H1 (cell line): ENCODE results near the gene SAMD14. TPM values are rescaled to one million over a fixed set of nuclear protein-coding genes. Genes with fewer than 3 reads are reported as not detected.

ENCODE experiments used
- CTCF ChIA-PET: fragments of 300-600 bp; sonication (Branson Sonifier 250); formaldehyde crosslinking; loops from one replicate; lab custom pipeline; 2021; ENCODE audit not compliant: partially characterized antibody; lab: Charles Lee
- POLR2A ChIA-PET: fragments of 300-600 bp; sonication (Branson Sonifier 250); formaldehyde crosslinking; loops from one replicate; lab custom pipeline; 2021; ENCODE audit warnings: inconsistent platforms; ENCODE audit not compliant: partially characterized antibody; lab: Charles Lee
- DNase-seq, 2 experiments: peaks; one replicate each; pipeline versions ENCODE4 v3.0.0 to v3.0.0-alpha.2; 2010 to 2022; ENCODE audit warnings: low spot score in 2 of 2, low read depth in 1 of 2, mixed read lengths in 1 of 2
- FAIRE-seq: peaks from 2 replicates; lab custom pipeline; 2011; peaks lifted over from hg19 to GRCh38; lab: Jason Lieb, UNC
- H2AFZ ChIP-seq: 2 replicates; pipeline ENCODE4 v1.8.1; 2012; ENCODE audit warnings: low read length, inconsistent platforms
- H2AK5ac ChIP-seq: 2 replicates; pipeline ENCODE4 v1.6.1; 2013; ENCODE audit warnings: low read depth, low read length
- H2BK120ac ChIP-seq: replicated peaks from 2 replicates; pipeline ENCODE3; 2013; ENCODE audit warnings: low read depth, low read length, inconsistent platforms
- H2BK12ac ChIP-seq: 2 replicates; pipeline ENCODE4 v1.6.1; 2013; ENCODE audit warnings: low read depth, low read length
- H2BK15ac ChIP-seq: 2 replicates; pipeline ENCODE4 v1.6.1; 2013; ENCODE audit warnings: low read length
- H2BK20ac ChIP-seq: 2 replicates; pipeline ENCODE4 v1.6.1; 2013; ENCODE audit warnings: low read length
- H2BK5ac ChIP-seq: 2 replicates; pipeline ENCODE4 v1.6.1; 2013; ENCODE audit warnings: low read depth, low read length
- H3K14ac ChIP-seq: 2 replicates; pipeline ENCODE4 v1.6.1; 2013; ENCODE audit warnings: inconsistent platforms; ENCODE audit not compliant: insufficient read length
- H3K18ac ChIP-seq: 2 replicates; pipeline ENCODE4 v1.6.1; 2013; ENCODE audit warnings: low read length; ENCODE audit errors: extremely low read depth
- H3K23ac ChIP-seq: 2 replicates; pipeline ENCODE4 v1.6.1; 2013; ENCODE audit warnings: inconsistent platforms; ENCODE audit not compliant: insufficient read length
- H3K23me2 ChIP-seq: 2 replicates; pipeline ENCODE4 v1.6.1; 2013; ENCODE audit warnings: low read depth, low read length
- H3K27ac ChIP-seq: 2 replicates; pipeline ENCODE4 v1.6.1; 2011; ENCODE audit warnings: low read depth, low read length, inconsistent platforms
- H3K27me3 ChIP-seq, 4 experiments: replicated peaks in 1 of 4; 1 replicate in 1 of 4; 2 replicates in 3 of 4; pipeline versions ENCODE4 v1.6.1 to v1.8.1; 2011 to 2013; ENCODE audit warnings: low read length in 3 of 4, mild to moderate bottlenecking in 3 of 4, inconsistent platforms in 2 of 4, mixed read lengths in 2 of 4, moderate library complexity in 1 of 4; ENCODE audit not compliant: control insufficient read depth in 3 of 4, insufficient read depth in 3 of 4; ENCODE audit errors: extremely low read depth in 1 of 4
- H3K36me3 ChIP-seq, 4 experiments: 2 replicates each; pipeline versions ENCODE4 v1.6.1 to v1.8.1; 2011 to 2013; ENCODE audit warnings: mild to moderate bottlenecking in 4 of 4, low read length in 3 of 4, moderate library complexity in 2 of 4, control low read depth in 1 of 4, inconsistent platforms in 1 of 4; ENCODE audit not compliant: insufficient read depth in 4 of 4, control insufficient read depth in 2 of 4
- H3K4ac ChIP-seq: replicated peaks from 2 replicates; pipeline ENCODE3; 2013; ENCODE audit warnings: low read length, low read depth, mixed read lengths, inconsistent platforms; ENCODE audit not compliant: insufficient read length
- H3K4me1 ChIP-seq, 4 experiments: replicated peaks in 1 of 4; 1 replicate in 1 of 4; 2 replicates in 3 of 4; pipeline versions ENCODE4 v1.6.1 to v1.8.1; 2011 to 2013; ENCODE audit warnings: low read length in 3 of 4, inconsistent platforms in 2 of 4, mixed read lengths in 1 of 4; ENCODE audit not compliant: insufficient read depth in 4 of 4, control insufficient read depth in 3 of 4
- H3K4me2 ChIP-seq, 2 experiments: 2 replicates each; pipeline versions ENCODE4 v1.6.1 to v1.8.1; 2011 to 2013; ENCODE audit warnings: low read depth in 2 of 2, low read length in 2 of 2, control low read depth in 1 of 2, inconsistent platforms in 1 of 2, mild to moderate bottlenecking in 1 of 2; ENCODE audit not compliant: insufficient read depth in 1 of 2
- H3K4me3 ChIP-seq, 4 experiments: fragments of 200-600, 300-600 bp in 1 of 4; sonication (generic), shearing (Covaris generic), sonication (Bioruptor Twin) in 1 of 4; 2 replicates each; pipeline versions ENCODE4 v1.5.1 to v1.8.1; 2011 to 2016; ENCODE audit warnings: low read length in 4 of 4, low read depth in 3 of 4, control low read depth in 2 of 4, inconsistent platforms in 2 of 4, mild to moderate bottlenecking in 2 of 4, mixed read lengths in 1 of 4, moderate library complexity in 1 of 4; ENCODE audit not compliant: insufficient read depth in 2 of 4; ENCODE audit errors: extremely low read depth in 1 of 4
- H3K56ac ChIP-seq: replicated peaks from 2 replicates; pipeline ENCODE3; 2013; ENCODE audit warnings: low read depth, mild to moderate bottlenecking, mixed read lengths, low read length, inconsistent platforms; ENCODE audit not compliant: insufficient read length
- H3K79me1 ChIP-seq: 2 replicates; pipeline ENCODE4 v1.6.1; 2013; ENCODE audit warnings: low read depth, low read length, control low read depth
- H3K79me2 ChIP-seq, 2 experiments: 2 replicates each; pipeline versions ENCODE4 v1.6.1 to v1.8.1; 2012 to 2013; ENCODE audit warnings: low read length in 2 of 2, mild to moderate bottlenecking in 2 of 2, inconsistent platforms in 1 of 2; ENCODE audit not compliant: insufficient read depth in 2 of 2, control insufficient read depth in 1 of 2
- H3K9ac ChIP-seq, 4 experiments: replicated peaks in 1 of 4; 1 replicate in 1 of 4; 2 replicates in 3 of 4; pipeline versions ENCODE4 v1.6.1 to v1.8.1; 2011 to 2013; ENCODE audit warnings: low read depth in 3 of 4, low read length in 3 of 4, control low read depth in 2 of 4, mild to moderate bottlenecking in 2 of 4, moderate library complexity in 2 of 4, inconsistent platforms in 1 of 4; ENCODE audit errors: extremely low read depth in 1 of 4
- H3K9me3 ChIP-seq, 2 experiments: 2 replicates each; pipeline versions ENCODE4 v1.6.1 to v1.8.1; 2012 to 2013; ENCODE audit warnings: mild to moderate bottlenecking in 2 of 2, moderate library complexity in 2 of 2, control low read depth in 1 of 2, inconsistent platforms in 1 of 2, low read depth in 1 of 2, low read length in 1 of 2, mixed read lengths in 1 of 2; ENCODE audit not compliant: insufficient read depth in 2 of 2
- H4K20me1 ChIP-seq, 2 experiments: replicated peaks in 1 of 2; 2 replicates each; pipeline versions ENCODE3 to v1.8.1; 2011 to 2013; ENCODE audit warnings: inconsistent platforms in 2 of 2, low read length in 2 of 2, mild to moderate bottlenecking in 1 of 2; ENCODE audit not compliant: insufficient read depth in 2 of 2, control insufficient read depth in 1 of 2
- H4K5ac ChIP-seq: 2 replicates; pipeline ENCODE4 v1.6.1; 2013; ENCODE audit warnings: low read length, low read depth, mixed read lengths, inconsistent platforms; ENCODE audit not compliant: insufficient read length
- H4K8ac ChIP-seq: 2 replicates; pipeline ENCODE4 v1.8.0; 2013; ENCODE audit warnings: mild to moderate bottlenecking, moderate library complexity, low read length, inconsistent platforms; ENCODE audit not compliant: insufficient read depth; ENCODE audit errors: extremely low read depth
- H4K91ac ChIP-seq: replicated peaks from 2 replicates; pipeline ENCODE3; 2013; ENCODE audit warnings: low read length, mixed read lengths, inconsistent platforms; ENCODE audit not compliant: insufficient read length
- CBX8 ChIP-seq: fragments of 300-800, 300-1000 bp; sonication (generic); IDR thresholded peaks from 2 replicates; pipeline ENCODE4 v1.7.1; 2016; ENCODE audit warnings: low read depth, low read length, borderline replicate concordance
- GABPA ChIP-seq: IDR thresholded peaks from 2 replicates; pipeline ENCODE4 v1.6.1; 2011; ENCODE audit warnings: mild to moderate bottlenecking, low read length, moderate library complexity, borderline replicate concordance; ENCODE audit not compliant: insufficient read depth
- GTF2F1 ChIP-seq: IDR thresholded peaks from 2 replicates; pipeline ENCODE4 v1.6.1; 2012; ENCODE audit warnings: low read depth, low read length, improper control_type of control experiment, borderline replicate concordance
- RBBP5 ChIP-seq: IDR thresholded peaks from 2 replicates; pipeline ENCODE4 v1.7.1; 2012; ENCODE audit warnings: low read depth, mild to moderate bottlenecking, inconsistent platforms, low read length, moderate library complexity, borderline replicate concordance
- SP2 ChIP-seq: IDR thresholded peaks from 2 replicates; pipeline ENCODE4 v1.6.1; 2012; ENCODE audit warnings: mild to moderate bottlenecking, low read length, inconsistent platforms
- SUZ12 ChIP-seq: fragments of 200-600 bp; sonication (generic); IDR thresholded peaks from 2 replicates; pipeline ENCODE4 v1.6.1; 2012; ENCODE audit warnings: mild to moderate bottlenecking, inconsistent platforms, low read length, moderate library complexity, mixed read lengths
- WGBS, 2 experiments: shearing (Covaris generic) in 1 of 2; methylation state at CpG; one replicate each; pipeline versions ENCODE4 v1.1.6 to v1.1.7; 2013 to 2015; ENCODE audit warnings: low lambda C conversion rate in 2 of 2, mixed read lengths in 2 of 2, inconsistent platforms in 1 of 2, low coverage in 1 of 2, missing lambda C conversion rate in 1 of 2; ENCODE audit not compliant: insufficient replicate concordance in 2 of 2, insufficient coverage in 1 of 2, insufficient read length in 1 of 2; ENCODE audit errors: extremely low coverage in 1 of 2, missing lambda C conversion rate in 1 of 2; 5-methylcytosine and 5-hydroxymethylcytosine counted together
- polyA plus RNA-seq, 7 experiments: library from polyadenylated mRNA; depleted of rRNA in 3 of 7; stranded (reverse) in 5 of 7; unstranded in 2 of 7; fragments of >200 nt in 5 of 7; fragments of 200-250 nt in 2 of 7; gene quantifications; 1 replicate in 5 of 7; 2 replicates in 1 of 7; 4 replicates in 1 of 7; pipeline versions ENCODE4 v1.2.1 to v1.2.3, GENCODE V29; 2011 to 2013; ENCODE audit warnings: missing spikeins in 2 of 7, mixed read lengths in 2 of 7
- total RNA-seq: library from RNA; stranded (reverse); fragmentation: NEBNext Ultra II Directional; extraction: Animal tissue kit (Norgen Biotek cat#: 25700); gene quantifications from 2 replicates; pipeline ENCODE4 v1.2.1, GENCODE V29; 2021
- TF ChIP-seq, protein P1 (sequence below), 3 experiments: IDR thresholded peaks; 1 replicate in 2 of 3; 2 replicates in 1 of 3; pipeline versions ENCODE4 v1.5.1 to v1.6.1; 2011; ENCODE audit warnings: low read length in 3 of 3, mild to moderate bottlenecking in 3 of 3, inconsistent platforms in 2 of 3, low read depth in 1 of 3, moderate library complexity in 1 of 3; ENCODE audit not compliant: insufficient read depth in 1 of 3; ENCODE audit errors: control extremely low read depth in 1 of 3

The SAMD14 gene
- total and polyA plus RNA-seq, 2 of the 8 experiments (the other 6 are each of a cell fraction or from before 2014, with no cell fraction given): 5.7 to 5.8 TPM

DNA sequence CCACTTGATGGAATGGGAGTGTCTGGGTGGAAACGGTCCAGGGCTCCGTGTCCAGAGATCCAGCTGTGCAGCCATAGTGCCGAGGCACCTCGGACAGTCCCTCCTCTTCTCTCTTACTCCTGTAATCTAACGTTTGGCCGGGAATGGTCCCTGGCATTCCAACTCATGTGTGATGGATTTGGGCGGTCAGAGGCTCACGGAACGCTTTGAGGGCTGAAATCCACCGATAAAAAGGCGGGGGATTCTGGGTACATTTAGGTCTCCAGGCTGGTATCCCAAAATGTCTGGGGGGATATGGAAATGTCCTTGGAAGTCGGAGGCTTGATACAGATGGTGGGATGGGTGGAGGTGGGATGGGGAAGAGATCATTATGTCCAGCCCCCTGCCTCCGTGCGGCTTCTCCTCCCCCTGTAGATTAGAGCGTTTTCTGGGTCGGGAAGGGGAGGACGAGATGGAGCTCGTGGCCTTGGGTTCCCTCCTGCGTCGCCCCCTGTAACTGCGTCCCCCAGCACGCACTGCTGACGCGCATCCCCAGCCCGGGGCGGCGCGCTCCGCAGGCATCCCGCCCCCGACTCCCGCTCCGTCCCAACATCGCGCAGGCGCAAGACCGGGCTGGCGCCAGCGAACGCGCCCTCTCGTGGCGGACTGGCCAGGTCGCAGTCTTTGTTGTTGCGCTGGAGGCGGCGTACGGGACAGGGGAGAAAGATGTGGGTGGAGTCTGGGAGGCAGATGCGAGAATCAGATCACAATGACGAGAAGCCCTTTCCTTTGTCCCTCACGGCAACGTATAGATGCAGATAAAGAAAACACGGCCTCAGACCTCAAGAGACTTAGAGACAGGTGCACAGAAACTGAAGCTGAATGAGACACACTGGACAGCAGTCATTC, 31.3 kb upstream of the SAMD14 start:
- H4K91ac ChIP-seq: peak overlapping the region; percentile 81
- H3K4me2 ChIP-seq: peak overlapping the region; percentile 35 to 88
- peak overlapping the region; percentile 74; the same call in 1 of the 2 replicates for H2BK20ac ChIP-seq
- H2BK120ac ChIP-seq: peak overlapping the region; percentile 52
- H2AK5ac ChIP-seq: no peak overlapping the region
- peak overlapping the region; percentile 2; the same call in 1 of the 2 replicates for H2BK15ac ChIP-seq
- H3K9me3 ChIP-seq: no peaks in the 10 kb centered on the region
- peaks cover 0 to 6% (median 0%) of the 10 kb centered on the region in 4 experiments; a peak in 2 of 7 replicates for H3K27me3 ChIP-seq
- no peaks in the 10 kb centered on the region for H4K20me1 ChIP-seq
- H4K5ac ChIP-seq: peak overlapping the region; percentile 82
- H3K4me1 ChIP-seq: peaks cover 0 to 7% (median 6%) of the 10 kb centered on the region in 4 experiments; a peak in 3 of 7 replicates
- peak overlapping the region; percentile 88 for H3K18ac ChIP-seq
- H3K27ac ChIP-seq: no peak overlapping the region
- H3K4ac ChIP-seq: peak overlapping the region; percentile 71
- no peaks in the 10 kb centered on the region for H3K79me2 ChIP-seq
- WGBS, 2 experiments: 5% methylated on average over 53 of the region's 53 CpGs; no CpG with 5 or more reads in 1 of the 2 experiments
- H3K9ac ChIP-seq: peak overlapping the region in 3 of 4 experiments; percentile 7 to 54 (median 38); a peak in 4 of 7 replicates
- FAIRE-seq (peak; percentile 68), DNase-seq (peak in 1 of 2 experiments; percentile 99)
- H3K23ac ChIP-seq: no peak overlapping the region
- ChIA-PET CTCF (interaction anchor here (0.6 to 2.8 kb wide), 44 partner anchors 8 to 204 kb away, joined by 3 to 55 read pairs (median 5); partner anchors contain the start of genes PPP1R9B, SAMD14 and TMEM92), POLR2A (interaction anchor here (0.9 to 2.7 kb wide), 5 partner anchors 9 to 38 kb away, joined by 3 to 25 read pairs (median 5); no protein-coding TSS in a partner anchor)
- H2AFZ ChIP-seq: peak overlapping the region; percentile 99
- no peak overlapping the region for H3K14ac ChIP-seq
- no peak overlapping the region for H3K56ac ChIP-seq
- no peaks in the 10 kb centered on the region for H3K36me3 ChIP-seq
- peak overlapping the region; percentile 28 to 62 (median 40) for H3K4me3 ChIP-seq
- H3K79me1 ChIP-seq: no peaks in the 10 kb centered on the region
- peak overlapping the region; percentile 96; the same call in 1 of the 2 replicates for H4K8ac ChIP-seq
- peaks cover 8% of the 10 kb centered on the region for H3K23me2 ChIP-seq
- no peak overlapping the region; the same call in 1 of the 2 replicates for H2BK5ac ChIP-seq
- peak overlapping the region; percentile 70; the same call in 1 of the 2 replicates for H2BK12ac ChIP-seq
- peak; percentile 53; the same call in 1 of the 2 replicates for TF ChIP-seq GABPA
- TF ChIP-seq SUZ12: no peak
- TF ChIP-seq CBX8: no peak
- no peak for TF ChIP-seq GTF2F1
- TF ChIP-seq, protein P1, sequence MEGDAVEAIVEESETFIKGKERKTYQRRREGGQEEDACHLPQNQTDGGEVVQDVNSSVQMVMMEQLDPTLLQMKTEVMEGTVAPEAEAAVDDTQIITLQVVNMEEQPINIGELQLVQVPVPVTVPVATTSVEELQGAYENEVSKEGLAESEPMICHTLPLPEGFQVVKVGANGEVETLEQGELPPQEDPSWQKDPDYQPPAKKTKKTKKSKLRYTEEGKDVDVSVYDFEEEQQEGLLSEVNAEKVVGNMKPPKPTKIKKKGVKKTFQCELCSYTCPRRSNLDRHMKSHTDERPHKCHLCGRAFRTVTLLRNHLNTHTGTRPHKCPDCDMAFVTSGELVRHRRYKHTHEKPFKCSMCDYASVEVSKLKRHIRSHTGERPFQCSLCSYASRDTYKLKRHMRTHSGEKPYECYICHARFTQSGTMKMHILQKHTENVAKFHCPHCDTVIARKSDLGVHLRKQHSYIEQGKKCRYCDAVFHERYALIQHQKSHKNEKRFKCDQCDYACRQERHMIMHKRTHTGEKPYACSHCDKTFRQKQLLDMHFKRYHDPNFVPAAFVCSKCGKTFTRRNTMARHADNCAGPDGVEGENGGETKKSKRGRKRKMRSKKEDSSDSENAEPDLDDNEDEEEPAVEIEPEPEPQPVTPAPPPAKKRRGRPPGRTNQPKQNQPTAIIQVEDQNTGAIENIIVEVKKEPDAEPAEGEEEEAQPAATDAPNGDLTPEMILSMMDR (IDR thresholded peaks at IDR 0.05; ENCODE audit: control extremely low read depth in 1 of 3, insufficient read depth in 1 of 3, low read depth in 1 of 3, low read length in 3 of 3): peak; percentile 89 to 99 (median 97)
- TF ChIP-seq RBBP5: peak; percentile 19; the same call in 1 of the 2 replicates
- no peak for TF ChIP-seq SP2
